GM12878 (cell line): ENCODE data around the gene UMAD1. TPM values are rescaled to one million over a fixed set of nuclear protein-coding genes. Genes with fewer than 3 reads are reported as not detected.
A peak's percentile ranks its signal among the peaks of the same experiment; 100 is the strongest.

Experiments
- ATAC-seq: fragments of 200-7000 bp; cut with Tn5 transposase; 3 replicates; pipeline ENCODE4 v1.9.1; 2020; ENCODE audit warnings: mild to moderate bottlenecking, moderate library complexity
- BruUV-seq: library from RNA; stranded (reverse); fragments of 400-500 nt; replicated peaks from 2 replicates; lab custom pipeline; 2021; lab: Mats Ljungman, UMichigan
- CTCF ChIA-PET: fragments of 300-600 bp; sonication (Branson Sonifier 250); formaldehyde crosslinking; extraction: SDS; loops from one replicate; lab custom pipeline; 2021; ENCODE audit warnings: inconsistent platforms; lab: Yijun Ruan, JAX
- POLR2A ChIA-PET: fragments of 350-600 bp; formaldehyde crosslinking; extraction: SDS; loops from one replicate; lab custom pipeline; 2021; ENCODE audit warnings: inconsistent platforms; lab: Charles Lee
- RAD21 ChIA-PET: fragments of 300-600 bp; sonication (Branson Sonifier 250); formaldehyde crosslinking; loops from one replicate; lab custom pipeline; 2023; ENCODE audit warnings: antibody characterized with exemption; ENCODE audit not compliant: unreplicated experiment; lab: Charles Lee
- SMC1A ChIA-PET: fragments of 300-600 bp; sonication (Branson Sonifier 250); formaldehyde crosslinking; loops from one replicate; lab custom pipeline; 2023; ENCODE audit not compliant: unreplicated experiment, uncharacterized antibody; lab: Charles Lee
- DNase-seq: peaks from one replicate; pipeline ENCODE4 v3.0.0-alpha.2; 2011; ENCODE audit warnings: low read depth, low spot score
- FAIRE-seq: peaks from 3 replicates; lab custom pipeline; 2011; peaks lifted over from hg19 to GRCh38; lab: Jason Lieb, UNC
- H2AFZ ChIP-seq: 2 replicates; pipeline ENCODE4 v1.6.0; 2011; ENCODE audit warnings: low read depth, low read length, control low read depth; ENCODE audit not compliant: control insufficient read depth
- H3K27ac ChIP-seq: 2 replicates; pipeline ENCODE4 v1.5.1; 2011; ENCODE audit warnings: control low read depth; ENCODE audit not compliant: control insufficient read depth, insufficient read depth
- H3K27me3 ChIP-seq, 2 experiments: replicated peaks in 1 of 2; 2 replicates each; pipeline versions ENCODE4 v1.6.0 to v1.6.1; 2011; ENCODE audit warnings: low read length in 1 of 2; ENCODE audit not compliant: control insufficient read depth in 2 of 2, insufficient read depth in 2 of 2
- H3K36me3 ChIP-seq, 2 experiments: 2 replicates each; pipeline ENCODE4 v1.5.1; 2011; ENCODE audit warnings: low read length in 1 of 2; ENCODE audit not compliant: control insufficient read depth in 2 of 2, insufficient read depth in 2 of 2
- H3K4me1 ChIP-seq: 2 replicates; pipeline ENCODE4 v1.6.1; 2011; ENCODE audit warnings: mild to moderate bottlenecking, low read length, moderate library complexity, mixed read lengths; ENCODE audit not compliant: control insufficient read depth, insufficient read depth
- H3K4me2 ChIP-seq: 2 replicates; pipeline ENCODE4 v1.6.0; 2011; ENCODE audit warnings: control low read depth; ENCODE audit not compliant: control insufficient read depth, insufficient read depth
- H3K4me3 ChIP-seq: fragments of 200-600 bp; sonication (generic); 2 replicates; pipeline ENCODE4 v1.5.1; 2016
- H3K79me2 ChIP-seq: 2 replicates; pipeline ENCODE4 v1.6.0; 2011; ENCODE audit warnings: low read length; ENCODE audit not compliant: control insufficient read depth, insufficient read depth
- H3K9ac ChIP-seq: 2 replicates; pipeline ENCODE4 v1.8.0; 2011; ENCODE audit warnings: low read length, control low read depth, mixed read lengths; ENCODE audit not compliant: control insufficient read depth, insufficient read depth
- H3K9me3 ChIP-seq: replicated peaks from 3 replicates; pipeline ENCODE4 v1.5.1; 2011; ENCODE audit warnings: mild to moderate bottlenecking, low read length; ENCODE audit not compliant: control insufficient read depth, insufficient read depth
- H4K20me1 ChIP-seq: 2 replicates; pipeline ENCODE4 v1.6.0; 2011; ENCODE audit not compliant: control insufficient read depth, insufficient read depth
- BCL3 ChIP-seq: IDR thresholded peaks from 2 replicates; pipeline ENCODE4 v1.6.1; 2011; ENCODE audit warnings: borderline replicate concordance, low read depth, mild to moderate bottlenecking, moderate library complexity, low read length; ENCODE audit not compliant: insufficient read depth, poor library complexity, severe bottlenecking
- HDAC2 ChIP-seq: fragments of 200-600 bp; sonication (generic); IDR thresholded peaks from 2 replicates; pipeline ENCODE4 v1.6.1; 2017
- IKZF2 ChIP-seq, 2 experiments: fragments of 450-650 bp; IDR thresholded peaks; 2 replicates each; pipeline ENCODE4 v1.6.1; 2017; ENCODE audit warnings: mild to moderate bottlenecking in 2 of 2, moderate library complexity in 2 of 2
- KAT2A ChIP-seq: conservative IDR thresholded peaks from 2 replicates; pipeline ENCODE4 v1.6.1; 2011; ENCODE audit warnings: low read depth, low read length; ENCODE audit not compliant: control insufficient read depth
- RUNX3 ChIP-seq: IDR thresholded peaks from 2 replicates; pipeline ENCODE4 v1.6.1; 2012; ENCODE audit warnings: low read length, inconsistent platforms
- SIX5 ChIP-seq: IDR thresholded peaks from 2 replicates; pipeline ENCODE4 v1.6.1; 2011; ENCODE audit warnings: mild to moderate bottlenecking, low read depth, low read length, moderate library complexity; ENCODE audit not compliant: severe bottlenecking
- SMAD5 ChIP-seq: IDR thresholded peaks from 2 replicates; pipeline ENCODE4 v1.6.1; 2016; ENCODE audit warnings: antibody characterized with exemption, low read depth
- STAT1 ChIP-seq: fragments of 450-650 bp; conservative IDR thresholded peaks from 2 replicates; pipeline ENCODE4 v1.6.1; 2014; ENCODE audit warnings: antibody characterized with exemption, mild to moderate bottlenecking
- WGBS: methylation state at CpG from one replicate; pipeline ENCODE4 v1.1.6; 2016; ENCODE audit warnings: low lambda C conversion rate; ENCODE audit not compliant: insufficient replicate concordance, insufficient coverage; ENCODE audit errors: missing lambda C conversion rate; 5-methylcytosine and 5-hydroxymethylcytosine counted together
- in situ Hi-C: fragments of 300-500 bp; cut with MboI; formaldehyde crosslinking; loops from 9 replicates; pipeline ENCODE4 v1.14.3; 2018; ENCODE audit warnings: mixed read lengths
- intact Hi-C: fragments of 100-400 bp; cut with micrococcal nuclease; formaldehyde crosslinking; loops from one replicate; pipeline ENCODE4 v1.14.2; 2022; ENCODE audit not compliant: unreplicated experiment
- polyA plus RNA-seq, 11 experiments: library from polyadenylated mRNA; depleted of rRNA in 4 of 11; unstranded in 6 of 11; stranded (reverse) in 5 of 11; fragments of >200 nt; fragmentation: Nextera tagmentation in 4 of 11; fragmentation: Illumina TruSeq in 1 of 11; extraction: Ambion mirVana in 4 of 11; extraction: Trizol in 1 of 11; gene quantifications; 1 replicate in 1 of 11; 2 replicates in 10 of 11; pipeline versions ENCODE4 v1.2.1 to v1.2.3, GENCODE V29; 2011 to 2016; ENCODE audit warnings: inconsistent platforms in 2 of 11, missing spikeins in 2 of 11, low read depth in 1 of 11
- total RNA-seq, 4 experiments: library from RNA; depleted of rRNA in 3 of 4; stranded (reverse); fragments of >200 nt in 3 of 4; fragmentation: Illumina TruSeq in 1 of 4; extraction: Trizol in 1 of 4; gene quantifications; 2 replicates each; pipeline versions ENCODE4 v1.2.1 to v1.2.3, GENCODE V29; 2013 to 2021
- TF ChIP-seq, protein P1 (sequence below): fragments of 450-650 bp; IDR thresholded peaks from 2 replicates; pipeline ENCODE4 v1.6.1; 2018; ENCODE audit warnings: mild to moderate bottlenecking, low read depth, moderate library complexity; ENCODE audit not compliant: partially characterized antibody

UMAD1 gene
- total and polyA plus RNA-seq, 10 of the 15 experiments (the other 5 are each of a cell fraction or from before 2014, with no cell fraction given) = 6.0 to 28.6 (median 9.3) TPM

DNA sequence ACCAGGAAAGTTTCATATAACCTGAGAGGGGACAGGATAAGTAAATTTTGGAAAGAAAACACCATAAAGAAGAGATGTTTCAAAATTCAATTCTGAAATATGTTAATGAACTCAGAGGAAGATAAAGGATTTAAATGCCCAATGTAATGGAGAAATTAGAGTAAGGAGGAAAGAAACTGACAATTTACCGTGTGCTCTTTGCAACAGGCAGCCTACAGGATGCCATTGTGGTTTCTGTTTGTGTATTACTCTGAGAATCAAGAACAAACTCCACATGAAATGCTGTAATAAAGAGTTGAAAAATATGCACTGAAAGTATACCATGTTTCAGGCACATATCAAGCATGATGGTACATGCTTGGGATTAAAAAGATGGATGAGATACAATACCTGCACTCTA lies 283.3 kb downstream of the UMAD1 start:
- intact Hi-C loops = no loop called here
- FAIRE-seq = no peak

GRCh38 chr7:7924303-7924702 lies 283.8 kb downstream of the UMAD1 start:
- intact Hi-C loops (no loop called here), in situ Hi-C loops (no loop called here)
- ChIA-PET RAD21 (no interaction called here), SMC1A (interaction anchor here (0.6 to 1.9 kb wide), 4 partner anchors 20 to 265 kb away, joined by 3 to 9 read pairs (median 6); no protein-coding TSS in a partner anchor), CTCF (interaction anchor here (0.6 to 1.7 kb wide), 2 partner anchors 43 to 452 kb away, joined by 4 read pairs; no protein-coding TSS in a partner anchor), POLR2A (interaction anchor here (1.2 to 1.3 kb wide), 2 partner anchors 12 to 20 kb away, joined by 3 to 5 read pairs; no protein-coding TSS in a partner anchor)
- no peak for FAIRE-seq
- no peaks in the 10 kb centered on the region for H3K36me3 ChIP-seq
- BruUV-seq = no TSS peak
- no peak overlapping the region for H3K27ac ChIP-seq
- no peaks in the 10 kb centered on the region; the same call in 1 of the 2 replicates for H3K79me2 ChIP-seq
- ATAC-seq = no peak
- peaks cover 39% of the 10 kb centered on the region for H3K4me1 ChIP-seq
- H3K27me3 ChIP-seq = no peaks in the 10 kb centered on the region
- H4K20me1 ChIP-seq = no peaks in the 10 kb centered on the region
- no peak overlapping the region for H2AFZ ChIP-seq
- peaks cover 3% of the 10 kb centered on the region for H3K9me3 ChIP-seq
- H3K4me3 ChIP-seq = no peak overlapping the region
- DNase-seq = no peak
- H3K4me2 ChIP-seq = no peak overlapping the region
- no peak overlapping the region for H3K9ac ChIP-seq
- TF ChIP-seq KAT2A = no peak
- TF ChIP-seq, protein P1, sequence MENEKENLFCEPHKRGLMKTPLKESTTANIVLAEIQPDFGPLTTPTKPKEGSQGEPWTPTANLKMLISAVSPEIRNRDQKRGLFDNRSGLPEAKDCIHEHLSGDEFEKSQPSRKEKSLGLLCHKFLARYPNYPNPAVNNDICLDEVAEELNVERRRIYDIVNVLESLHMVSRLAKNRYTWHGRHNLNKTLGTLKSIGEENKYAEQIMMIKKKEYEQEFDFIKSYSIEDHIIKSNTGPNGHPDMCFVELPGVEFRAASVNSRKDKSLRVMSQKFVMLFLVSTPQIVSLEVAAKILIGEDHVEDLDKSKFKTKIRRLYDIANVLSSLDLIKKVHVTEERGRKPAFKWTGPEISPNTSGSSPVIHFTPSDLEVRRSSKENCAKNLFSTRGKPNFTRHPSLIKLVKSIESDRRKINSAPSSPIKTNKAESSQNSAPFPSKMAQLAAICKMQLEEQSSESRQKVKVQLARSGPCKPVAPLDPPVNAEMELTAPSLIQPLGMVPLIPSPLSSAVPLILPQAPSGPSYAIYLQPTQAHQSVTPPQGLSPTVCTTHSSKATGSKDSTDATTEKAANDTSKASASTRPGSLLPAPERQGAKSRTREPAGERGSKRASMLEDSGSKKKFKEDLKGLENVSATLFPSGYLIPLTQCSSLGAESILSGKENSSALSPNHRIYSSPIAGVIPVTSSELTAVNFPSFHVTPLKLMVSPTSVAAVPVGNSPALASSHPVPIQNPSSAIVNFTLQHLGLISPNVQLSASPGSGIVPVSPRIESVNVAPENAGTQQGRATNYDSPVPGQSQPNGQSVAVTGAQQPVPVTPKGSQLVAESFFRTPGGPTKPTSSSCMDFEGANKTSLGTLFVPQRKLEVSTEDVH = no peak

More for the DNA sequence above, 283.3 kb downstream of the UMAD1 start:
- Histone ChIP-seq H3K4me2 (peak overlapping the region; percentile 4; the same call in 1 of the 2 replicates), H3K9ac (no peak overlapping the region), H4K20me1 (no peaks in the 10 kb centered on the region), H3K27ac (no peak overlapping the region), H2AFZ (no peak overlapping the region), H3K4me1 (peaks cover 44% of the 10 kb centered on the region), H3K4me3 (no peak overlapping the region), H3K9me3 (peaks cover 3% of the 10 kb centered on the region), H3K27me3 (no peaks in the 10 kb centered on the region), H3K36me3 (no peaks in the 10 kb centered on the region), H3K79me2 (no peaks in the 10 kb centered on the region; the same call in 1 of the 2 replicates)
- ChIA-PET POLR2A (interaction anchor here (1.2 kb wide), 1 partner anchor 21 kb away, joined by 3 read pairs; no protein-coding TSS in a partner anchor), RAD21 (interaction anchor here (0.7 kb wide), 1 partner anchor 242 kb away, joined by 3 read pairs; no protein-coding TSS in a partner anchor), CTCF (no interaction called here), SMC1A (interaction anchor here (0.6 to 1.8 kb wide), 3 partner anchors 20 to 266 kb away, joined by 3 to 7 read pairs (median 4); no protein-coding TSS in a partner anchor)
- no peak for DNase-seq
- no TSS peak for BruUV-seq
- 78% methylated on average over 1 of the region's 1 CpG for WGBS
- no peak for TF ChIP-seq IKZF2 (IDR thresholded peaks at IDR 0.05)
- TF ChIP-seq SIX5 = no peak
- TF ChIP-seq STAT1 = no peak
- peak; percentile 51 for TF ChIP-seq RUNX3
- TF ChIP-seq SMAD5 = no peak
- no peak for TF ChIP-seq BCL3
- no peak for TF ChIP-seq HDAC2
- no peak for ATAC-seq
- in situ Hi-C loops = no loop called here
